Activated naive CD8-positive, alpha-beta T cell treated with anti-CD3 and anti-CD28 coated beads, Interleukin-2, amount 50 U/mL, for 16 hours (primary cell): ENCODE measurements around the gene KLF15.

Experiments
- DNase-seq: peaks from one replicate; pipeline ENCODE4 v3.0.0-alpha.2; 2020; ENCODE audit warnings: low read depth, low spot score

KLF15 gene

DNA sequence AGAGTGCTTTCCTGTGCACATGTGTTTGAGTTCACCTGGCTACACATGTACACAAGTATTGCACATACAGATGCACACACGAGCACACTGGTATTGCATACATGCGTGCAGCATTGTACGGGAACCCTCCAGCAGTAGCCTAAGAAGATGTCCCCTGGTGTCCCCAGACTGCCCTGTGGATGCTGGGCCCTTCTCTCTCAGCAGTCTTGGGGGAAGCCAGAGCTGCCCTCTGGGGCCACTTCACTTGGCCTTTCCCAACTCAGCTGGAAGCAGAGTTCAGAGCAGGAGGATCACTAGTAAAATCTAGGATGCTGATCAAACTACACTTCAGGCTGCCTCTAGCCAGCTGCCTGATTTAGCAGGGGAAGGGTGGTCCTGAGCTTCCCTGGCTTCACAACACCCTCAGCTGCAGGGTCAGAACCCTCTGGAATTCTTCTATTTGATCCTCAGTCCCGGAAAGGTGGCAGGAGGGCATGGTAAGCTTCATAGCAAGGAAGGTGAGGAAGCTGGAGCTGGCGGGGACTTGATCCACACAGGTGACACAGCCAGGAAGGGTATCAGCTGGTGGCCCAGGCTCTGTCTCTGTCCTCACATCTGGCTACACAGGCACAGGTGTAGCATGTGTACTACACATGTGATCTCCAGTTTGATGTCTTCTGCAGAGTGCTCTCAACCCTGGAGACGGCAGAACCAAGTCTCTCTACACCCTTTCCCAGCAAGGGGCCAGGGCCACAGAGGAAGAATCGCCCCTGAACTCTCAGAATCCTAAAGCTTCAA is 36.5 kb downstream of the KLF15 start:
- DNase-seq, result no peak

DNA sequence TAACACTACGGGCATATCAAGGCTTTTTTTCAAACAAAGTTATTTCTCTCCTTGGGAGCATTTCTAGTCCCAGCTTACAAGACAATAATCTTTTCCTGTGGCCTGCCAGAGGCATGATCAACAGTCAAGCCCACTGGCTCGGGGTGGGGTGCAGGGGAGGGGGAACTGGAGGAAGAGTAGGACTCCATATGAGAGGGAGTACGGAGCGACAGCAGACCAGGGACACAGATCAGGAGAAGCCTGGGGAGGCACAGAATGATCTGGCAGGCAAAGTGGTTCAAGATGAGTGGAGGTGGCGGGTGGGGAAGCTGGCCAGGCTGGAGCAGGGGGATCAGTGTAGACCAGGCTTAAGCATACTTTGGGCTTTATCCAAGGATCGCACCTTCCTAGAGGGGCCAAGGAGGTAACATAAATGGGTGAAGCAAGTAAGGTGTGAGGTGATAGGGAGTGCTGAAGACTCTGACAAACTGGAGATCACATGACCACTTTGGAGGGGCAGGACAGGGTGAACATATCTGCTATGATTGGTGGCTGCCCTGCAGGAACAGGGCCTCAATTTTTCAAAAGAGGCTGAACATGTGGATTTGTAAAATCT is 37.4 kb downstream of the KLF15 start:
- no peak for DNase-seq

DNA sequence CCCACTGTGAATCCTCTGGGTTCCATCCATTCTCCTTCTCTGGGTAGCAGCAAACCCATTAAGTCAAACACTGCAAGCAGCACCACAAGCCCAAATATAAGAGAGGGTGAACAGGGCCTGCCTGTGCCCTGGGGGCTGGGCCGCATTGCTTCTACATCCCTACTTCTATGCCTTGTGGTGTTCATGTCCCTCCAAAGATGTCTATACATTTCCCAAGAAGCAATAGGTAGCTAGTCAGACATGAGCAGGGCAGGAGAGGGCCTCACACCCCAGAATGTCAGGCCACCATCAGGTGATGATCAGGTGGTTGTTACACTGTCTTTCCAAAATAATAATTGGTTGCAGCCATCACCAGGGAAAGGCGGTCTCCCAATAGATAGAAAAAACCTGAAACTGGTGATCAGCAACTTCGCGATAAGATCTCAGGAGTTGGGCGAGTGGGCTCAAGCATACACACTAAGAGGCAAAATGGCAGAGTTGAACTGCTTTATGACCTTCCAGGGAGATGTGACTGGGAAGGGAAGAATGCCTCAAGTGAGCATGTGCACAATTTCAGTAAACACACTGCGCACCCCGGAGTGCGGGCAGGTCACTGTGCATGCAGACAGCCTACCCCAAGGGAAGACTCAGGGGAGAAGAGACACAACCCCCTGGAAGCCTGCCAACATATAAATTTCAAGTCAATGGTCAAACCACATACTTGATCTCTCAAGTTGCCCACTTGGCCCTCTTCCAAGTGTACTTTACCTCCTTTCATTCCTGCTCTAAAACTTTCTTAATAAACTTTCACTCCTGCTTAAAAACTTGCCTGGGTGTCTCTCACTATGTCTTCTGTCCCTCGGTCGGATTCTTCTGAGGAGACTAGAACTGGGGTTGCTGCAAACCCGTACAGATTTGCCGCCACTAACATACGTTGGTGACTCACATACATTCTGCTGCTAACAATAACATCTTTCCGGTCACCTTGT is 39.9 kb downstream of the KLF15 start:
- no peak for DNase-seq

DNA sequence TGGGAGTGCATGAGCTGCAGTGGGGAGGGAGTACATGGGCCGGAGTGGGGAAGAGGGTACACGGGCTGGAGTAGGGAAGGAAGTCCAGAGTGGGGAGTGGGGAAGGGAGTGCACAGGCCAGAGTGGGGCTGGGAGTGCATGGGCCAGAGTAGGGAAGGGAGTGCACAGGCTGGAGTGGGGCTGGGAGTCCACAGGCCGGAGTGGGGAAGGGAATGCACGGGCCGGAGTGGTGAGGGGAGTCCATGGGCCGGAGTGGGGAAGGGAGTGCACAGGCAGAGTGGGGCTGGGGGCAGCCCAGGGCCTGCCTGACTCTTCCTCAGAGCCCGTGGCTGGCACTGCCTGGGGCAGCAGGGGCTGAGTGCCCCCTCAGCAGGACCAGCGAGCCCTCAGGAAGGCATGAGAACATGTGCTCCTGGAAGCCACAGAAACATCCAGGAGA is 40.7 kb downstream of the KLF15 start:
- DNase-seq, result no peak

DNA sequence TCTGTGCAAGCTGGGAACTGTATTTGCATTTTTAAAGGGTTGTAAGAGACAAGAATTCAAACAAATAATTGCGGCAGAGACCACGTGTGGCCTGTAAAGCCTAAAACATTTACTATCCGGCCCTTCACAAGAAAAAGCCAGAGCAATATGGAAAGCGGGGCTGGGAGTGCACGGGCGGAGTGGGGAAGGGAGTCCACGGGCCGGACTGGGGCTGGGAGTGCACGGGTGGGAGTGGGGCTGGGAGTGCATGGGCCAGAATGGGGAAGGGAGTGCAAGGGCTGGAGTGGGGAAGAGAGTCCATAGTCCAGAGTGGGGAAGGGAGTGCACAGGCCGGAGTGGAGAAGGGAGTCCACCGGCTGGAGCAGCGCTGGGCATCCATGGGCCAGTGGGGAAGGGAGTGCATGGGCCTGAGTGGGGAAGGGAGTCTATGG is 41.2 kb downstream of the KLF15 start:
- DNase-seq, result no peak

DNA sequence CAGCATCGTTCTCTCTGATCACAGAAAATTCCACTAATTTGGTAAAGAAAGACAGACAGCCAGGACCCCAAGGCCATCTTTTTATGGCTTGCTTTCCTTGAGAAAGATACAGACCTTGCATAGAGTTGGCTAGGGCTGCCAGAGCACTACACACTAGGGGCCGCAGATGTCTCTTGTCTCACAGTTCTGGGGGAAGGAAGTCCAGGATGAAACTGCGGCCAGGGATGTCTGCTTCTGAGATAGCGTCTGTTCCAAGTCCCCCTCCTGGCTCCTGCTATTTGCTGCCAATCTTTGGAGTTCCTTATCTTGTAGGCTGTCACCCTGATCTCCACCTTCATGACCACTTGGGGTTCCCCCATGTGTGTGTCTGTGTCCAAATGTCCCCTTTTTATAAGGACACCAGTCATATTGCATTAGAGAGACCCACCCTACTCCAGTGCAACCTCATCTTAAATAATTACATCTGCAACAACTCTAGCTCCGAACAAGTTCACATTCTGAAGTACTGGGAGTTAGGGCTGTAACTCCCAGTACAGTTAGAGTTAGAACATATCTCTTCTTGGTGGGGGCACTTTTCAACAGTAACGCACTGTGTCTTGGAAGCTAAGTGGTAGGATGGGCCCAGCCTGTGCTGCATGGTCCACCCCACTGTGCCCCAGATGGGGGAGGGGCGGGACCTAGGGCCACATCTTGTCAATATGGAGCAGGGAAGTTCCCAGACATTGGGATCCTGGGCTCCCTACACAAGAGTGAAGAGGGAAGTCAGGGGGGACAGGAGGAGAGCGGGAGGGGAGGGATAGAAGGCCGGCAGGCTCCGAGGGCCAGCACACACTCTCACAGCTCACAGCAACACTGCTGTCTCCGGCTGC is 42.2 kb downstream of the KLF15 start:
- no peak for DNase-seq

DNA sequence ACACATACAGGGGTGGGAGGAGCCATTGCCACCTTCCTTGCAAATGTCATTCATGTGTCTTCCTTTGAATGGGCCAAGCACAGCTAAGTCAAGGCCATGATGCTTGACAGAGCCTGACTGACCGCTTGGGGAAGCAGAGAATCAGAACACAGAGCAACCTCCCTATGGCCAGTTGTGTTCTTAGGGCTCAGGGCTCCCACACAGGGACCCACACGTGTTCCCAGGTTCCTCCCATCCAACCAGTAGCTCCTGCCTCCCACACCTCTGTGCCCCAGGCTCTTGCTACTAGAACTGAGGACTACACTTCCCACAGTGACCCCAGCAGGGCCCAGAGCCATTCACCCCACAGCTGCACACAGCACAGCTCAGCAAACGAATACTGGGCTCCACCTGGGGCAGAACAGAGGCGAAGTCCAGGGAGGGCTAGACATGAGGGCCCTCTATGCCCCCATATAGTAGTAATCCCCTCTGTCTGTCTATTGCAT is 42.9 kb downstream of the KLF15 start:
- DNase-seq, result no peak

DNA sequence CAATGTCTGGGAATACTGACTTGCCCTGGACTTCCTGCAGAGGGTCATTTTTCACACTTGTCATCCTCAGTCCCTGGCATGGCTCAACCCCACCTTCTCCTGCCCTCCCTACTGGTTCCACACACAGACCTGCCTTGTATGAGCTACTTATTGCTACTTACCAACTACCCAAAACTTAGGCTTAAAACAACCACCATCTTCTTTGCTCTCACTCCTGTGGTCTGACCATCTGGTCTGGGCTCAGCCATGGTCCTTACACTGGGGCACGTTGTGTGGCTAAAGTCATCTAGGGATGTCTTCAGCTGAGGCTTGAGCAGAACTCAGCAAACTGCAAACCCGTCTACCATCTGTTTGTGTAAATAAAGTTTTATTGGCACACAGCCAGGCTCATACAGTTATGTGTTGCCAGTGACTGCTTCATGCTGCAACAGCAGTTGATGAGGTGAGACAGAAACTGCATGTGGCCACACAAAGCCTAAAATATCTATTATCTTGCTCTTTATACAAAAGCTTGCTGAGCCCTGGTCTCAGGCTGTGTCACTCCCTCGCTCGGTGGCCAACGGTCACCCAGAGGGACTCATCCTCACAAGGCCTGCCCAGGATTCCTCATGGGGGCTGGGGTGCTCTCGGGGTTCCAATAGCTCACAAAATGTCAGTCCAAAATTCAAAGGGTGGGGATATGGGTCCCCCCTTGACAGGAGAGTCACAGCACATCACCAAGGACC is 43.5 kb downstream of the KLF15 start:
- DNase-seq, result no peak

DNA sequence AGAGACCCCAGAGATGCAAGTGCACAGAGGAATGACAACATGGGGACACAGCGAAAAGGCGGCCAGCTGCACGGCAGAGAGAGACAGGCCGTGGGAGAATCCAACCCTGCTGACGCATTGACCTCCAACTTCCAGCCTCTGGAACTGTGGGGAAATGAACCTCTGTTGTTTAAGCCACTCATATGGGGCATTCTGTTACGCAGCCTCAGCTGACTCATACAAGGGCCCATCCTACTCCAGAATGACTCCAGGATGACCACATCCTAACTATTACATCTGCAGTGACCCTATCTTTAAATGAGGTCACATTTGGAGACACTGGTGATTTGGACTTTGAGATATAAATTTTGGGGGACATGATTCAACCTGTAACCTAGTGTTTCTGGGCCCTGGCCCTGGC is 44.0 kb downstream of the KLF15 start:
- DNase-seq, result no peak

DNA sequence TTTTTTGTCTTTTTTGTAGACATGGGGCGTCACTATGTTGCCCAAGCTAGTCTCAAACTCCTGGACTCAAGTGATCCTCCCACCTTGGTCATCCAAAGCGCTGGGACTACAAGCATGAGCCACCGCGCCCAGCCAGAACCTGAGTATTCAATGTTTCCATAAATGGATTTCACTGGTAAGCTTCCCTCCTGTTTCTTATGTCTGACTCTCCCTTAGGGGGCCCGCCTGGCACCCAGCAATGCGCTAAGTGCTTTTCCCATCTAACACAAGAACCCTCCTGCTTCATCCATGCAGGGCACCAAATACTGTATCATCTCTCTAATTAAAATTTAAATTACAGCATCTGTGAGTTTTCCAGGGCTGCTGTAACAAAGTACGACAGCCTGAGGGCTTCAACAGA is 44.9 kb downstream of the KLF15 start:
- no peak for DNase-seq

DNA sequence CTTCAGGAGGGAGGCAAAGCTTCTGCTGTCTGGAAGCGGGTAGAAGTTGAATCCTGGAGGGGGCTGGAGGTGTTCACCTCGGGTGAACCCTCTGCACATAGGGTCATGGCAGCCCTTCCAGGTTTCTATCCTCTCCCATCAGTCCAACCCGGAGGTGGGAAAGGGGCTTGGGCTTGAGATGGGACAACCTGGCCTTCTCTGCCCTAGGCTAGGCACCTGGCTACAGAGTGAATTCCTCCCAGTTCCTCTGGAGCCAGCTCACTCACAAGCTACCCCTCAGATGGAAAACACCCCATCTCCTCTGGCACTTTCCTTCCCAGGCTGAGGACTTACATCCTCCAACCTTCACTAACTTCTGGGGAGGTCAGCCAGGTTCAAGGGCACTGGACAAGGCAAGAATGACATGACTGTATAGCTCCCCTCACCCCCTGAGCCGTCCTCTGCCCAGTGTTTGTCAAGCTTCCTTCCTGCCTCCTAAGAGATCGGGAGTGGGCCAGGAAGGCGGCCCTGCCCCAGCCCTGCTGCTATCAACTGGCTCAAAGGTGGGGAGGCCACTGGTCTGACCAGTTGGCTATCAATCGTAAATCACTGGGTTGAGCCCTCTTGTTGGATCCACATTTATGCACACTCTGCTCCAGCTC is 45.8 kb downstream of the KLF15 start:
- no peak for DNase-seq

DNA sequence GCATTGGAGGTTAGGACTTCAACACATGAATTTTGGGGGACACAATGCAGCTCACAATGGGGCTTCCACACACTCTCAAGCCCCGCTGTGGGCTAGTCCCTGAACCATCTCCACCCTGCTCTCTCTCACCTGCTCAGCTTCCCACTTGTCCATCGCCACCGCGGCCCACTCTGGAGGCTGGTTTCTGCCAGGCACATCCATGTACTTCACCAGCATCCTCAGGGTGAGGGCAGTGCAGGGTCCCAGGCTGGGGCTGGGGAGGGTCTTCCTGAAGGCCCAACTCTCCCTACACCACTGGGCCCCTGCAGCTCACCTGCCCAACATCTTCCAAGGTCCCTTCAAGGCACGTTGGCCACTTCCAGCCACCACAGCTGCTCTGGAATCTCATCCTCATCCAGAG is 46.4 kb downstream of the KLF15 start:
- no peak for DNase-seq

DNA sequence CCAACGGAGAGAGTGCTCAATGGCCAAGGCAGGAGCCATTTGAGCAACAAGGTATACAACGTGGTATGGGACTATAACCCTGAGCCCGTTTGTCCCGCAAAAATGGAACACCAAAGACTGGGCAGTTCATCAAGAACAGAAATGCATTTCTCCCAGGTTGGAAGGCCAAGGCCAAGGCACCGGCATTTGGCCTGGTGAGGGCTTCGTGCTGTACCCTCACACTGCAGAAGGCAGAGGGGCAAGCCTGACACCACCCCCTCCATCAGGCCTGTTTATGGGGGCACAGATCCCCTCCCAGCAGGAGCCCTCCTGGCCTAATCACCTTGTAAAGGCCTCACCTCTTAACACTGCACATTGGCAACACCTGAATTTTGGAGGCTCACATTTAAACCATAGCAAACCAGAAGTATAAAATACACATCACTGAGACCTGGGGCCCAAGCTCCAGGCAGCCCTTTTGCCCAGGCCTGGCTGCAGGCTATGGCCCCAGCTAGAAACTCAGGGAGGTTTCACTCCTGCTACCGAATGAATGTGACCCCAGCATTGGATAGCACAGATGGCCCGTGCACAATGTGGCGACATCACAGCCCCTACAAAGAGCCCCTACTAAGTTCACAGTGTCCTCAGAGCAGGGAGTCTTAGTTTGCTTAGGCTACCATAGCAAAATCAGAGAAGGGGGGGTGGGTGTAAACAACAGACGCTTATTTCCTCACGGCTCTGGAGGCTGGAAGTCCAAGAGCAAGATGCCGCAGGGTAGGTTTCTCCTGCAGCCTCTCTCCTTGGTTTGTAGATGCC is 47.1 kb downstream of the KLF15 start:
- no peak for DNase-seq

DNA sequence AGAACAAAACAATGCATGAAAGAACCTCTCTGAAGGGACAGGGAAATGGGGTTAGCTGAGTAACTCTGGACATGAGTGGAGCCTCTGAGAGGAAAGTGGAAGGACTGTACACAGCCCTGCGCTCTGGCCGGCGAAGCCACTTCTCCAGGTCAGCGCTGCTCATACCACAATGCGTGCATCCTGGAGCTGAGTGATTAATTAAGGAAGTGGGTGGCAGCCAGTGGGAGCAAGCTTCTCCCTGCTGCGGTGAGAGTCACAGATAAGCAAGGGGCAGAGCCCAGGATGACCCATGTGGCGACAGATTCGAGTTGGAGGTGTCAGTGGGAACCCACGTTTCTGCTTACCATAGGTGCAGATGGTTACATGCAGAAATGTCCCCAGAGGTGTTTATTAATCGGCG is 48.0 kb downstream of the KLF15 start:
- no peak for DNase-seq

DNA sequence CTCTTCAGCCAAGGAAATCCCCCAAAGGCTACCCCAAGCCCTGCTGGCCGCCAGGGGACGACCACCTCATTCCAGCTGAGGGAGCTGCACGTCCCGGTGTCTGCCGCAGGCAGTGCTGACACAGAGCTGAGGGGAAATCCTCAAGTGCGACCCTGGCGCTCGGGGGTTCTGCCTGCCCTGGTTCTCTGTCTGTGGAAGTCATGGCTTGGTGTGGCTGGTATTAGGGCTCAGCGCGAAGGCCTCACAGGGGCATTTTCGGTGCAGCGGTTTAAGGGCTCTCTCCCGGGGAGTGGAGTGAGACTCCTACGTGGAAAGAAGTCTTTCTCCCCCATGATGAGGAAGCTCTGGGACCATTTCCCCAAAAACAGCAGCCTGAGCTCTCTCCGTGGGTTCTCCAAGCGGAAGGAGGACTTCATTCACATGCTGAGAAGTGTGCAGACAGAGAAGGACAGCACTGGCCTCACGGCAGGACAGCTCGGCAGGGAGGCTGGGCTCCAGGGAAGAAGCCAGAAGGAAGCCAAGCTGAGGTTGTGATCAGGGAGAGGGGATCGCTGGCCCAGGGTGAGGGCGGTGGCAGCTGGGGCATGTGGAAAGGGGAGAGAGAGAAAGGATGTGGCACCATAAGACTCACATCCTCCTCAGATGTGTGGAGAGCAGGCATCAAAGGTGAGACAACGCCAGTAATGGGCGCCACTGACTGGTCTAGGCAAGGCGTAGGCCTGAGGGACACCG is 48.6 kb downstream of the KLF15 start:
- DNase-seq, result no peak

DNA sequence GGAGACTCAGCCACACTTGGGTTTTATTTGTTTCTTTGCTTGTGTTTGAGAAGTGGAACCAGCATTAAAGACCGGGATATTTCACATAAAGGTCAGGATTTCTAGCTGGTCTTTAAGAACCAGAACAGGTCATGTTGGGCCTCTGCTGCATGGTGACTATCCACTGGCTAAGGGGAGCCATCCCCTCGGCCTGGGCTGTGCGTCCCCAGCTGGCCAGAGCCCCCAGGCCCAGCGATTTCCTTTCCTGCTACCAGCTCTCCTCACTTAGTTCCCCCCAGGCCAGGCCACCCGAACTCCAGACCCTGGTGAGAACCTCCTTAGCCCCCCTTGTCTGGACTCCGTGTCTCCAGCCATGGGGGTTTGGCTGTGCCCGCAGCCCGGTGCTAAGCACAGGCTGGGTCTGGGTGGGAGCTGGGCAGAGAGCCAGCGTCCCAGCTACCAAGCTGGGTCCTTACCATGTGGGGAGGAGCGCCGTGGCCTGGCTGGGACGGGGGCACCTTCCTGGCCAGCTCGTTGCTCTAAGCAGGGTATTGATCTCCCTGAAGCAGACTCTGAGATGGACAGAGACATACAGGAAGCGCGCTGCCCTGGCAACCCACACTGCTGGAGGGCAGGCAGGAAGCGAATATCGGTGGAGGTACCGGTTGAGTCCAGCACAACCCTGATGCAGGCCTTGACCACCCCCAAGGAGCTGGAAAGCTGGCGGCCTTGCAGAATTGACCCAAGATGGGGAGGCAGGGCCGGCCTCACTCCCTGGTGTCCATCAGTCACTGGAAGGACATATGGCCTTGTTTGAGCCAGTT is 49.4 kb downstream of the KLF15 start:
- no peak for DNase-seq

DNA sequence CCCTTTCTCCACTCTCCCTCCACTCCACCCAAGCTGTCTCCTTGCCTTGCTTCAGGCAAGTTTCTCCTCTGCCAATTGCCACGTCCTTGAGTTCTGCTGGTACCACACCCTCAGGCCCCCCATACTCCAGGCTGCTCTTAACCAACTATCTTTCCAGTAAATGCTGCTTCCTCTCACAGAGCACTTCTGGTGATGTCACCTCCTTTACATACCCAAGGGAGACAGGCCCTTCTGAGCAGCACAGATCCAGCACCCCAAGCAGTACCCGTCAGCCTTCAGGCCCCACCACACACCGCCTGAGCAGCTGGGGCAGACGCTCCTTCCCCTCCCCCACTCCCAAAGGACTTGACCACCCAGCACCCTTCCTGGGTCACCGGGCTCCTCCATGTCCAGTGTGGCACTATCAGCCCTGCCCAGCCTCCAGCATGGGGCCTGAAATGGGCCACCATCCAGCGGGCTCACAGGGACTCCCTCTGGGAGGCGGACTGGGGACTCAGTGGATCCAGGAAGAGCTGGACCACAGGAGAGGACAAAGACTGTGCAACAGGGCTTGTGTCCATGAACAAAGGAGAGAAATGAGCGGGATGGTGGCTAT is 50.2 kb downstream of the KLF15 start:
- DNase-seq, result no peak
